AG10803 (cell line): ENCODE data around the gene CIBAR2.

Experiments
- DNase-seq: peaks from one replicate; pipeline ENCODE4 v3.0.0; 2010; ENCODE audit warnings: low read depth
- H3K4me3 ChIP-seq: 2 replicates; pipeline ENCODE4 v1.5.1; 2011; ENCODE audit warnings: mild to moderate bottlenecking, low read length, control low read depth
- TF ChIP-seq, protein P1 (sequence below): conservative IDR thresholded peaks from 2 replicates; pipeline ENCODE4 v1.5.1; 2011; ENCODE audit warnings: mild to moderate bottlenecking, low read length, control low read depth, inconsistent platforms

The CIBAR2 gene

DNA sequence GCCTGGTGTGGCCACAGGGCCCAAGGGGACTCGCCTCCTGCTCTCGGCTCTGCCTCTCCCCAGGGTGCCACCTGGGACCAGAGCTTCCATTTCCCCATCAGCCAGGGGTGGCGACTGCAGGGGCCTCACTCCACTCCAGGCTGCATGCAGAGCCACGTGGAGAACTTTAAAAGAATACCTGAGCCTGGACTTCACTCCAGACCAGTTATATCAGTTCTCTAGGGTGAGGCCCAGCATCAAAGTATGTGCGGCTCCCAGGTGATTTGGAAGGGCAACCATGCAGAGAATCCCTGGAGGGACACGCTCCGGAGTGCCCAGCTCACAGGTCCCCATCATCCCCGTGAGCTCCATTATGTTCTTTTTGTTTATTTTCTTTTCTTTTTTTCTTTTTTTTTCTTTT is 44.8 kb downstream of the CIBAR2 start:
- TF ChIP-seq, protein P1, sequence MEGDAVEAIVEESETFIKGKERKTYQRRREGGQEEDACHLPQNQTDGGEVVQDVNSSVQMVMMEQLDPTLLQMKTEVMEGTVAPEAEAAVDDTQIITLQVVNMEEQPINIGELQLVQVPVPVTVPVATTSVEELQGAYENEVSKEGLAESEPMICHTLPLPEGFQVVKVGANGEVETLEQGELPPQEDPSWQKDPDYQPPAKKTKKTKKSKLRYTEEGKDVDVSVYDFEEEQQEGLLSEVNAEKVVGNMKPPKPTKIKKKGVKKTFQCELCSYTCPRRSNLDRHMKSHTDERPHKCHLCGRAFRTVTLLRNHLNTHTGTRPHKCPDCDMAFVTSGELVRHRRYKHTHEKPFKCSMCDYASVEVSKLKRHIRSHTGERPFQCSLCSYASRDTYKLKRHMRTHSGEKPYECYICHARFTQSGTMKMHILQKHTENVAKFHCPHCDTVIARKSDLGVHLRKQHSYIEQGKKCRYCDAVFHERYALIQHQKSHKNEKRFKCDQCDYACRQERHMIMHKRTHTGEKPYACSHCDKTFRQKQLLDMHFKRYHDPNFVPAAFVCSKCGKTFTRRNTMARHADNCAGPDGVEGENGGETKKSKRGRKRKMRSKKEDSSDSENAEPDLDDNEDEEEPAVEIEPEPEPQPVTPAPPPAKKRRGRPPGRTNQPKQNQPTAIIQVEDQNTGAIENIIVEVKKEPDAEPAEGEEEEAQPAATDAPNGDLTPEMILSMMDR: no peak
- no peak for DNase-seq
- no peak overlapping the region for H3K4me3 ChIP-seq

DNA sequence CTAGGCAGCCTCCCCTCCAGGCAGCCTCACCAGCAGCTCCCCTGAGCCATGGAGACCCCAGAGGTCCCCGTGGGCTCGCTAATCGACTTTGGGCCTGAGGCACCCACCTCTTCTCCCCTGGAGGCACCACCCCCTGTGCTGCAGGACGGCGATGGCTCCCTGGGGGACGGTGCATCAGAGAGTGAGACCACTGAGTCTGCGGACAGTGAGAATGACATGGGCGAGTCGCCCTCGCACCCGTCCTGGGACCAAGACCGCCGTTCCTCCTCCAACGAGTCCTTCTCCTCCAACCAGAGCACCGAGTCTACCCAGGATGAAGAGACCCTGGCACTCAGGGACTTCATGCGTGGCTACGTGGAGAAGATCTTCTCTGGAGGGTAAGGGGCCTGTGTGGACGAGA is 45.2 kb downstream of the CIBAR2 start:
- H3K4me3 ChIP-seq: no peak overlapping the region
- TF ChIP-seq, protein P1: no peak
- no peak for DNase-seq

DNA sequence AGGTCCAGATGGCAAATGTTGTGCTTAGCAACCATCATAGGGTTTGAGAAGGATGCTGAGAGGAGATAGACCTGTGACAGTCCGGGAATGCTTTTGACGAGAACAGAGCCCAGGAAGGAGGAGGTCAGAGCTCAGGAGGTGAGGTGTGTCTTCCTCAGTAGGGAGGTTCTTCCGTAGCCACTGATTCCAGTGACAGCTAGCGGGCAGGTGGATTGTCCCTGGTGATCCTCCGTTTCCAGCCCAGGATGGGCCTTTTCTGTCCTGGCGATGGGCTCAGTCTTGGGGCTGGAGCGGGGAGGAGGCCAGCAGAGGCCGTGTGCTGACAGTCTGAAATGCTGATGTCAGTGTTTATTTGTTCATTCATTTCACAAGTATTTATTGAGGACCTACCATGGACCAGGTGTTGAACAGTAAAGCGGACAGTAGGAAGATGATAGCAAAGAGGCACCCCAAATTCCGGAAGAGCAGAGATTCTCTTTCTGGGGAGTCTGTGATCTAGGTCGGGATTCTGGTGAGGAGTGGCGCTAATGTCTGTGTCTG is 45.9 kb downstream of the CIBAR2 start:
- H3K4me3 ChIP-seq: no peak overlapping the region
- no peak for DNase-seq
- TF ChIP-seq, protein P1: no peak

DNA sequence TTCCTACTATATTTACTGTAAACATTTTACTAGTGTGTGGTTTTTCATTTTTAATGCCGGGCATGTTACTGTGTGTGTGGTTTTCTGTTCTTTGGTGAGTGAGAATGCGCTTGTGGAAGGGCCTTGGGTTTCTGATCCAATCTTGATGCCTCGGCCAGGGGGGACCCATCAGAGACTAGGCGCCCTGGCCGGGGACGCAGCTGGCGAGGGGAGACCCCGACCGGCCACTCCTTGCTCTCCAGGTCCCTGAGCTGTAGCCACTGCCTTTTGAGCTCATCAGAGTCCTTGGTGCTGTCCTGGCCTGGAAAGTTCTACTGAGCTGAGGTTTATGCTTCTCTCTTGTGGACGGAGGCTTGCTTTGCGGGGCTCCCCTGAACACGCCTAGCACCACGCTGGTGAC is 47.2 kb downstream of the CIBAR2 start:
- no peak for DNase-seq
- TF ChIP-seq, protein P1: no peak
- H3K4me3 ChIP-seq: no peak overlapping the region

DNA sequence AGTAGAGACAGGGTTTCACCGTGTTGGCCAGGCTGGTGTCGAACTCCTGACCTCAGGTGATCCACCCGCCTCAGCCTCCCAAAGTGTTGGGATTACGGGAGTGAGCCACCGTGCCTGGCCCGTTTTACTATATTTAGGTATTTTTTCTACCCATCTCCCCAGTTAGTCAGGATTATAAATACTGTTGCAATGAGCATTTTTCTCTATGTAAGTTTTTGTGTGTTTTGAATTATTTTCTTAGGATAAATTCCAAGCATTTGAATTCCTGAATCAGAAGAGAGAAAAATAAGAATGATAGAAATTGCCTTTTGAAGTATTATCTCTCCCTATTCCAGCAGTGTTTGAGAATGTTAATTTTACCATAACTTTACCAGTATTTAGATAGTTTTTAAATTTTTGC is 48.1 kb downstream of the CIBAR2 start:
- TF ChIP-seq, protein P1: no peak
- DNase-seq: no peak
- no peak overlapping the region for H3K4me3 ChIP-seq

DNA sequence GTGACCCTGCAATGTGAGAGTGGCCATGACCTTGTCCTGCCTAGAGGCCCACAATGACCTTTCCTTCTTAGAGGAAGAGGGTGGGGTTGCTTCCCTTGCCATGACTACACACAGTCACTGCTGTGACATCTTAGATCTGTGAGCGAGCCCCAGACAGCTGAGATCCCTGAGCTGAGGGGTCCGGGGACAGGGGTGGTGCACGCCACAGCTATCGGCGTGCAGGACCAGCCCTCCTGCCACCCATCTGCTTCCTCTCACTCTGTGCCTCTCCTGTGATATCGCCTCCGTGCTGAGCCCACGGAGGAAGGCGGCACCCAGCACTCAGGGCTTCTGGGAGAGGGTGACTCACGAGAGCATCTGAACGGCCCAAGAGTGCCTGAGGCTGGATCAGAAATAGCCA is 49.4 kb downstream of the CIBAR2 start:
- TF ChIP-seq, protein P1: no peak
- DNase-seq: no peak
- no peak overlapping the region for H3K4me3 ChIP-seq

DNA sequence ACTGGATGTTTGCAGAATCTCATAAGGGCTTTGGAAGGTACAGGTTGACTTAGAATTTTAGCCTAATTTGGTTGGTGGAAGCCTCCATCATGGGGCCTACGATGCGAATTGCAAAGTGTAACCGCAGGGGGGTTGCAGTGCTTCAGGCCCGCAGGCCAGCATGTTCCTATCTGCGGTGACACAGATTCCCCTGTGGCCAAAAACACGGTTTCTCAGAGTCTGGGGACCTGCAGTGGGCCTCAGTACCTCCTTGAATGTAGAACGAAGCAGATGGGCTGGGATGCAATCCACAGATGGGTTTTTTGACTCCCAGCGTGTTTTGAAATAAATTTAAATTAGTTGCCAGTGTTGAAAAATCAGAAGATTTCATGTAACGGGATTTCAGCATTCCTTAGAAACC is 49.9 kb downstream of the CIBAR2 start:
- TF ChIP-seq, protein P1: no peak
- DNase-seq: no peak
- H3K4me3 ChIP-seq: no peak overlapping the region
